GM12892 (cell line): ENCODE measurements around the gene LRSAM1.
A peak's percentile ranks its signal among the peaks of the same experiment; 100 is the strongest.

Source experiments
- POLR2A ChIP-seq: IDR thresholded peaks from 2 replicates; pipeline ENCODE4 v1.6.1; 2011; ENCODE audit warnings: low read depth, low read length, control low read depth
- POLR2AphosphoS5 ChIP-seq: IDR thresholded peaks from 2 replicates; pipeline ENCODE4 v1.6.1; 2011; ENCODE audit warnings: low read depth, low read length, control low read depth
- TAF1 ChIP-seq: IDR thresholded peaks from 2 replicates; pipeline ENCODE4 v1.6.1; 2011; ENCODE audit warnings: low read depth, mild to moderate bottlenecking, control low read depth, low read length, borderline replicate concordance

GRCh38 chr9:127450830-127451607 is at the start of gene LRSAM1, which contains the start of gene RPL12:
- TF ChIP-seq POLR2A (peak; percentile 100), TAF1 (peak; percentile 100), POLR2AphosphoS5 (peak; percentile 100)
